Neural crest cell (in vitro differentiated cells): Measurements from ENCODE around the gene ISL1. TPM values are rescaled to one million over a fixed set of nuclear protein-coding genes. Genes with fewer than 3 reads are reported as not detected.

ENCODE experiments used
- DNase-seq: peaks from one replicate; pipeline ENCODE4 v3.0.0; 2021; ENCODE audit warnings: low read depth, mixed read lengths, low spot score
- H3K27ac Mint-ChIP-seq: one replicate; pipeline ENCODE4 v1.8.0; 2021; ENCODE audit warnings: mild to moderate bottlenecking, mixed read lengths; ENCODE audit not compliant: unreplicated experiment
- H3K27me3 Mint-ChIP-seq: 2 replicates; pipeline ENCODE4 v1.8.0; 2021; ENCODE audit warnings: low read depth, mild to moderate bottlenecking, mixed read lengths
- H3K36me3 Mint-ChIP-seq: 2 replicates; pipeline ENCODE4 v1.8.0; 2021; ENCODE audit warnings: low read depth, mild to moderate bottlenecking, mixed read lengths
- H3K4me1 Mint-ChIP-seq: 2 replicates; pipeline ENCODE4 v1.8.0; 2021; ENCODE audit warnings: mixed read lengths
- H3K4me3 Mint-ChIP-seq: one replicate; pipeline ENCODE4 v1.8.0; 2021; ENCODE audit warnings: mild to moderate bottlenecking, mixed read lengths
- H3K9me3 Mint-ChIP-seq: 2 replicates; pipeline ENCODE4 v1.8.0; 2021; ENCODE audit warnings: mixed read lengths
- total RNA-seq: library from RNA; stranded (reverse); gene quantifications from 2 replicates; pipeline ENCODE4 v1.2.1, GENCODE V29; 2021
- TF ChIP-seq, protein P1 (sequence below): fragments of 200-600 bp; sonication (generic); conservative IDR thresholded peaks from 2 replicates; pipeline ENCODE4 v1.5.0; 2021; ENCODE audit warnings: antibody characterized with exemption, mild to moderate bottlenecking

Gene ISL1
- total RNA-seq, 1 donor from 2014 or later, result 9.4 TPM

DNA sequence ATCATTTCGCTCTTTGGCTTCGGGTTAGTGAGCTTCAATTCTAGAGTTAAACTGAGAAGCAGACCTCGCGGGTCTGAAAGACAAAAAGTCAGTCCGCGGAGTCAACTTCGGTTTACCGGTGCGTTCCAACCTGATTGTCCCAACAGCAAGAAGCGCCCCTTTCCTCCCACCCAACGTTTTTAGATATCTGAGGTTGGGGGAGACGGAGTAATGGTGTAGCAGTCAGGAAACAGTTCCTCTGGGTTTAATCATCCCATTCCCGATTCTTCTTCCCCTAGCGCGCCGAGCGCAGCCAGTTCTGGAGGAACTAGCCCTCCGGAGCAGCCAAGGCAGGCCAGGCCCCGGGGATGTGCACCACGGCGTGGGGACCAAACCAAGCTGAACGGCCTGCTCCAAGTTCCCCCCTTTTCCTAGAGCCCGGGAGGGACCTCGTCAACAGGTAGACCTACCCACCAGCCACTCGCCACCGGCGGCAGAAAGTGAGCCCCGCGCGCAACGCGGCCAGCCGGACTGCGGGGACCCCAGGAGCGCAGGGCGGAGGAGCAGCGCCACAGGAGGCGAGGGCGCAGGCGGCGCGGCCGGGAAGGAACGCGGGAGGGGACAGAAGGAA lies 622 bp upstream of the ISL1 start:
- peaks cover 2% of the 10 kb centered on the region for H3K36me3 Mint-ChIP-seq
- H3K27me3 Mint-ChIP-seq, result peaks cover 100% of the 10 kb centered on the region
- no peaks in the 10 kb centered on the region for H3K9me3 Mint-ChIP-seq
- peak overlapping the region; percentile 89 for H3K4me3 Mint-ChIP-seq
- TF ChIP-seq, protein P1, sequence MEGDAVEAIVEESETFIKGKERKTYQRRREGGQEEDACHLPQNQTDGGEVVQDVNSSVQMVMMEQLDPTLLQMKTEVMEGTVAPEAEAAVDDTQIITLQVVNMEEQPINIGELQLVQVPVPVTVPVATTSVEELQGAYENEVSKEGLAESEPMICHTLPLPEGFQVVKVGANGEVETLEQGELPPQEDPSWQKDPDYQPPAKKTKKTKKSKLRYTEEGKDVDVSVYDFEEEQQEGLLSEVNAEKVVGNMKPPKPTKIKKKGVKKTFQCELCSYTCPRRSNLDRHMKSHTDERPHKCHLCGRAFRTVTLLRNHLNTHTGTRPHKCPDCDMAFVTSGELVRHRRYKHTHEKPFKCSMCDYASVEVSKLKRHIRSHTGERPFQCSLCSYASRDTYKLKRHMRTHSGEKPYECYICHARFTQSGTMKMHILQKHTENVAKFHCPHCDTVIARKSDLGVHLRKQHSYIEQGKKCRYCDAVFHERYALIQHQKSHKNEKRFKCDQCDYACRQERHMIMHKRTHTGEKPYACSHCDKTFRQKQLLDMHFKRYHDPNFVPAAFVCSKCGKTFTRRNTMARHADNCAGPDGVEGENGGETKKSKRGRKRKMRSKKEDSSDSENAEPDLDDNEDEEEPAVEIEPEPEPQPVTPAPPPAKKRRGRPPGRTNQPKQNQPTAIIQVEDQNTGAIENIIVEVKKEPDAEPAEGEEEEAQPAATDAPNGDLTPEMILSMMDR, result no peak
- DNase-seq, result no peak
- peaks cover 33% of the 10 kb centered on the region for H3K4me1 Mint-ChIP-seq
- no peak overlapping the region for H3K27ac Mint-ChIP-seq

DNA sequence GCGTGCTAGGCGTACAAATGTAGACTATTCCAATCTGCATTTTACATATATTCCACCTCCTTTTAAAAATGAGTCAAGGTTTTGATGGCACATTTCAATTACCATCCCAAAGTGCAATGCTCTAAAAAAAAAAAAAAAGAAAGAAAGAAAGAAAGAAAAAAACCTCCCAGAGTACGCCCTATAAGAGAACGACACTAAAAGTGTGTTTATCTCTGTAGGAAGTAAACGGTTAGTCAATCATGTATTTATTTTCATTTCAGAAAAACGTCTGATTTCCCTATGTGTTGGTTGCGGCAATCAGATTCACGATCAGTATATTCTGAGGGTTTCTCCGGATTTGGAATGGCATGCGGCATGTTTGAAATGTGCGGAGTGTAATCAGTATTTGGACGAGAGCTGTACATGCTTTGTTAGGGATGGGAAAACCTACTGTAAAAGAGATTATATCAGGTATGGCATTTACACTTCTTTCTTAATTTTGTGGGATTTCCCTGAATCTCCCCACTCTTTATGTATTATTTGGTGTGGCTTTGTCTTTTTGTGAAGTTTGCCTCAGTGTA lies 1.1 kb downstream of the ISL1 start:
- TF ChIP-seq, protein P1, result no peak
- H3K27me3 Mint-ChIP-seq, result peaks cover 100% of the 10 kb centered on the region

DNA sequence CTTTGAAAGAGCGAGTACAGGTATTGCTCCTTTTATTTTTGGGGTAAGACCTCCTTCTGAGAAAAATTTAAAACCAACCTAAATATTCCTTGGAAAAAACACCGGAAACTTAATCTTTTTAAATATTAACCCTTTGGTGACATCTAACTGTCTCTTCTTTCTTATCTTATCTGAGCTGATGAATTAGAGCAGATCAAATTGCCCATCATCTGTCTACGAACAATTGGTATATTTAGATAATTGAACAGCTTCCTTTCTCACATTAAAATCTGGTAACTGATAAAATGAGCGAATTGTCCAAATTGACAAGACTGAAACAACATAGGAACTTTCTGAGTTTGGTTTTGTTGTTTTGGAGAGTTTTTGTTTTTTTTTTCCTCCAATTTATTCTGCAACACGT lies 2.0 kb downstream of the ISL1 start:
- H3K4me1 Mint-ChIP-seq, result peaks cover 22% of the 10 kb centered on the region
- TF ChIP-seq, protein P1, result no peak
- no peaks in the 10 kb centered on the region for H3K9me3 Mint-ChIP-seq
- H3K27ac Mint-ChIP-seq, result no peak overlapping the region
- peaks cover 99% of the 10 kb centered on the region for H3K27me3 Mint-ChIP-seq
- peak overlapping the region; percentile 89 for H3K4me3 Mint-ChIP-seq
- DNase-seq, result no peak
- H3K36me3 Mint-ChIP-seq, result peaks cover 2% of the 10 kb centered on the region

More for the DNA sequence above, 1.1 kb downstream of the ISL1 start:
- H3K36me3 Mint-ChIP-seq, result peaks cover 2% of the 10 kb centered on the region
- no peak for DNase-seq
- no peaks in the 10 kb centered on the region for H3K9me3 Mint-ChIP-seq
- peaks cover 22% of the 10 kb centered on the region for H3K4me1 Mint-ChIP-seq
- H3K4me3 Mint-ChIP-seq, result peak overlapping the region; percentile 89
- H3K27ac Mint-ChIP-seq, result no peak overlapping the region

DNA sequence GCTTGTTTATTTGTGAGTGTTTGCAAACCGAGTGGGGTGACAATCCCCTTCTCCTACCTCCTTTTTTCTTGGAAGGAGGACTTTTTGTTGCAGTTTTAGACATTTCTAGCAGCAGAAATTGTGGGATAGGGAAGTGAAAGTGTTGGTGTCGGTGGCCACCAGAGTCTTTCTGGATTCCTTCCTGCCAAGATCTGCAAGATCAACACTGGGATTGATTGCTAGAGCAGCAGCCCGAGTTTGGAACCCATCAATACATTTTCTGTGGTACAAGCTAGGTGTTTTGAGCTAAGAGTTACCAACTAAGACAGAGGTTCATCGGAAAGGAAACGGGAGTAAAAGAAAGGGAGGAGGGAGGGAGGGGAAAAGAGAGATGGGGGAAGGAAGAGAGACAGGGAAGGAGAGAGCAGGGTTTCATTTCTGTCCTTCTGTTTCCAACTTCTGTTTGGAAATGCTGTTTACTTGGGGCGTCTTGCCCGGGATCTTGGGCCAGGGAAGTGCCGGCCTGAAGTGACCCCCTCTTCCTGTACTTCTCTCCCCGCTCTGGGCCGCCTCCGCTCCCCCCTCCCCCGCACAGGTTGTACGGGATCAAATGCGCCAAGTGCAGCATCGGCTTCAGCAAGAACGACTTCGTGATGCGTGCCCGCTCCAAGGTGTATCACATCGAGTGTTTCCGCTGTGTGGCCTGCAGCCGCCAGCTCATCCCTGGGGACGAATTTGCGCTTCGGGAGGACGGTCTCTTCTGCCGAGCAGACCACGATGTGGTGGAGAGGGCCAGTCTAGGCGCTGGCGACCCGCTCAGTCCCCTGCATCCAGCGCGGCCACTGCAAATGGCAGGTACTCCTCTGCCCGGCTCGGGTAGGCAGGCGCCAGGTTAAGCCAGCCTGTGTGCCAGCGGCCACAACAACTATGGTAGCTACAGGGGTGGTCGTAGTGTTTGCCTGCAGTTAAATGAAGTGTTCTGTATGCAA lies 4.0 kb downstream of the ISL1 start:
- TF ChIP-seq, protein P1, result no peak
- Mint-ChIP-seq H3K27ac (no peak overlapping the region), H3K4me1 (peaks cover 14% of the 10 kb centered on the region), H3K9me3 (no peaks in the 10 kb centered on the region), H3K27me3 (peaks cover 99% of the 10 kb centered on the region), H3K36me3 (peaks cover 2% of the 10 kb centered on the region), H3K4me3 (peak overlapping the region; percentile 47)
- no peak for DNase-seq

DNA sequence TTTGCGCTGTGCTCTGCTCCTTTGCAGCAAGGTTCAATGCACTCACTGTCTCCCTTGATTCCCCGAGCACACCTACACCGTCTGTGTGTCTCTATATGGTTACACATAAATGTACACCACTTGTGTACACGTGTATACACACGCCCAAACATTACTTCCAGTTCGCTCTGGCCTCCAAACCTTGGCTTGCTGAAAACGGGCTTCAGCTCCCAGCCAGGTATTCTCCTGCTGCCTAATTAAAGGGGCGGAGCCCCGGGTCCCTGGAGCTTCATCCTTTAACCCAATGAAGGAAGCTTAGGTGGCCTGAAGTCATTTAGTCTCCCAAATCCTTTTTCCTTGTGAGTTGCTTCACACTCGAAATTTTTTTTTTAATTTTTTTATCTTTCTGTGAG lies 4.6 kb downstream of the ISL1 start:
- TF ChIP-seq, protein P1, result no peak
- DNase-seq, result no peak
- Mint-ChIP-seq H3K36me3 (peaks cover 2% of the 10 kb centered on the region), H3K4me1 (peaks cover 10% of the 10 kb centered on the region), H3K9me3 (no peaks in the 10 kb centered on the region), H3K27me3 (peaks cover 99% of the 10 kb centered on the region), H3K27ac (no peak overlapping the region), H3K4me3 (peak overlapping the region; percentile 47)
